ENCODE measurements around the gene TCF25.
"Not testable (repeated sequence)": the region's sequence is repeated elsewhere in the genome, so short reads cannot be mapped to it uniquely, and the experiment has no call there.

Gene TCF25

GRCh38 chr16:89920723-89921122 lies 47.3 kb downstream of the TCF25 start:
- no peak for DNase-seq (ENCODE audit: low read depth)

GRCh38 chr16:89921131-89921701 lies 47.8 kb downstream of the TCF25 start:
- no peak for DNase-seq (ENCODE audit: low read depth)

- DNase-seq (ENCODE audit: low read depth): no peak
Observed at GRCh38 chr16:89921702-89922476, 48.5 kb downstream of the TCF25 start.

- DNase-seq (ENCODE audit: low read depth): no peak
Observed at GRCh38 chr16:89922477-89922883, 49.1 kb downstream of the TCF25 start.

- DNase-seq (ENCODE audit: low read depth): no peak
Observed at GRCh38 chr16:89922884-89923639, 49.7 kb downstream of the TCF25 start, which contains the start of gene TUBB3. Gene TUBB3 (plus strand): TSS chr16:89923342. CDS start chr16:89923402, 60 bp downstream.

- DNase-seq (ENCODE audit: low read depth): no peak
Observed at GRCh38 chr16:89923640-89924296, 50.4 kb downstream of the TCF25 start.

- DNase-seq (ENCODE audit: low read depth): no peak
Observed at GRCh38 chr16:89924297-89924924, 51.0 kb downstream of the TCF25 start.

GRCh38 chr16:89924925-89925307 lies 51.5 kb downstream of the TCF25 start:
- no peak for DNase-seq (ENCODE audit: low read depth)

- no peak for DNase-seq (ENCODE audit: low read depth)
Observed at GRCh38 chr16:89925596-89926079, 52.2 kb downstream of the TCF25 start.

GRCh38 chr16:89931305-89931896 lies 58.0 kb downstream of the TCF25 start:
- no peak for DNase-seq (ENCODE audit: low read depth)

GRCh38 chr16:89931964-89932363 lies 58.6 kb downstream of the TCF25 start:
- no peak for DNase-seq (ENCODE audit: low read depth)

GRCh38 chr16:89934019-89934418 lies 60.6 kb downstream of the TCF25 start:
- not testable (repeated sequence) for DNase-seq (ENCODE audit: low read depth)

GRCh38 chr16:89934611-89935553 lies 61.5 kb downstream of the TCF25 start:
- no peak for DNase-seq (ENCODE audit: low read depth)

GRCh38 chr16:89935620-89936019 lies 62.2 kb downstream of the TCF25 start:
- DNase-seq (ENCODE audit: low read depth): not testable (repeated sequence)

GRCh38 chr16:89936034-89936433 lies 62.6 kb downstream of the TCF25 start:
- DNase-seq (ENCODE audit: low read depth): no peak

GRCh38 chr16:89936508-89936907 lies 63.1 kb downstream of the TCF25 start:
- DNase-seq (ENCODE audit: low read depth): no peak

- no peak for DNase-seq (ENCODE audit: low read depth)
Observed at GRCh38 chr16:89936981-89937380, 63.6 kb downstream of the TCF25 start.

GRCh38 chr16:89938175-89938885 lies 64.9 kb downstream of the TCF25 start:
- no peak for DNase-seq (ENCODE audit: low read depth)

- no peak for DNase-seq (ENCODE audit: low read depth)
Observed at GRCh38 chr16:89944773-89945172, 71.4 kb downstream of the TCF25 start.

GRCh38 chr16:89945654-89946053 lies 72.3 kb downstream of the TCF25 start:
- DNase-seq (ENCODE audit: low read depth): no peak
